Left ventricle myocardium superior (tissue), 1 donor: ENCODE results near the gene NPAS3. TPM values are rescaled to one million over a fixed set of nuclear protein-coding genes. Genes with fewer than 3 reads are reported as not detected.
A peak's percentile ranks its signal among the peaks of the same experiment; 100 is the strongest.

Source experiments
- ATAC-seq: fragments of 200-7000 bp; cut with Tn5 transposase; one replicate; pipeline ENCODE4 v1.9.1; 2020; ENCODE audit warnings: mild to moderate bottlenecking, moderate library complexity
- DNase-seq: peaks from one replicate; pipeline ENCODE4 v3.0.0-alpha.2; 2020
- intact Hi-C: fragments of 100-400 bp; cut with micrococcal nuclease; formaldehyde crosslinking; loops from one replicate; pipeline ENCODE4 v1.11.0; 2022
- total RNA-seq: library from RNA; stranded (reverse); fragmentation: NEBNext Ultra II Directional; extraction: Animal tissue kit (Norgen Biotek cat#: 25700); gene quantifications from one replicate; pipeline ENCODE4 v1.2.1, GENCODE V29; 2021
- donor health status: DM: no; HTN: yes; CAD: no; lungs with severe emphysema.

Gene NPAS3
- total RNA-seq, 1 donor from 2014 or later = 1.1 TPM

GRCh38 chr14:33792009-33792719, 853.5 kb downstream of the NPAS3 start:
- no peak for DNase-seq
- ATAC-seq = peak; percentile 14
- intact Hi-C loops = loop anchor here (10.0 kb wide), 1 partner anchor 117 kb away; no protein-coding TSS in a partner anchor

- intact Hi-C loops = loop anchor here (10.0 kb wide), 1 partner anchor 118 kb away; no protein-coding TSS in a partner anchor
- DNase-seq (peak; percentile 87), ATAC-seq (peak; percentile 94)
Observed at GRCh38 chr14:33792720-33793368, 854.2 kb downstream of the NPAS3 start.

GRCh38 chr14:33793398-33794110, 854.9 kb downstream of the NPAS3 start:
- no peak for DNase-seq
- no peak for ATAC-seq
- intact Hi-C loops = loop anchor here (10.0 kb wide), 1 partner anchor 119 kb away; no protein-coding TSS in a partner anchor

- DNase-seq (no peak), ATAC-seq (no peak)
- intact Hi-C loops = loop anchor here (10.0 kb wide), 1 partner anchor 120 kb away; no protein-coding TSS in a partner anchor
Observed at GRCh38 chr14:33794791-33795305, 856.2 kb downstream of the NPAS3 start.

GRCh38 chr14:33796356-33796755, 857.7 kb downstream of the NPAS3 start:
- ATAC-seq (no peak), DNase-seq (no peak)
- intact Hi-C loops = loop anchor here (10.0 kb wide), 1 partner anchor 122 kb away; no protein-coding TSS in a partner anchor

- intact Hi-C loops = loop anchor here (10.0 kb wide), 1 partner anchor 125 kb away; no protein-coding TSS in a partner anchor
- no peak for ATAC-seq
- DNase-seq = peak; percentile 47
Observed at GRCh38 chr14:33799705-33800570, 861.3 kb downstream of the NPAS3 start.

- DNase-seq = peak; percentile 31
- intact Hi-C loops = no loop called here
- no peak for ATAC-seq
Observed at GRCh38 chr14:33800735-33801163, 862.1 kb downstream of the NPAS3 start.

GRCh38 chr14:33802737-33803136, 864.1 kb downstream of the NPAS3 start:
- DNase-seq (no peak), ATAC-seq (no peak)
- intact Hi-C loops = no loop called here

GRCh38 chr14:33805593-33805992, 866.9 kb downstream of the NPAS3 start:
- DNase-seq (no peak), ATAC-seq (no peak)
- intact Hi-C loops = no loop called here

- DNase-seq = no peak
- intact Hi-C loops = no loop called here
- ATAC-seq = no peak
Observed at GRCh38 chr14:33806905-33807304, 868.2 kb downstream of the NPAS3 start.

GRCh38 chr14:33808187-33808586, 869.5 kb downstream of the NPAS3 start:
- intact Hi-C loops = no loop called here
- no peak for DNase-seq
- ATAC-seq = no peak

GRCh38 chr14:33809396-33809981, 870.8 kb downstream of the NPAS3 start:
- DNase-seq (no peak), ATAC-seq (no peak)
- intact Hi-C loops = no loop called here

- DNase-seq (no peak), ATAC-seq (no peak)
- intact Hi-C loops = no loop called here
Observed at GRCh38 chr14:33810308-33810707, 871.6 kb downstream of the NPAS3 start.

- ATAC-seq (no peak), DNase-seq (no peak)
- intact Hi-C loops = no loop called here
Observed at GRCh38 chr14:33811721-33812120, 873.0 kb downstream of the NPAS3 start.

GRCh38 chr14:33812181-33812580, 873.5 kb downstream of the NPAS3 start:
- DNase-seq = no peak
- no peak for ATAC-seq
- intact Hi-C loops = no loop called here

GRCh38 chr14:33812601-33813000, 873.9 kb downstream of the NPAS3 start:
- no peak for DNase-seq
- no peak for ATAC-seq
- intact Hi-C loops = no loop called here

- intact Hi-C loops = no loop called here
- ATAC-seq (no peak), DNase-seq (no peak)
Observed at GRCh38 chr14:33814010-33814409, 875.3 kb downstream of the NPAS3 start.

- no peak for ATAC-seq
- intact Hi-C loops = no loop called here
- DNase-seq = no peak
Observed at GRCh38 chr14:33833706-33834465, 895.2 kb downstream of the NPAS3 start.
